ENCODE data around the gene IFNA17.
"Not testable (repeated sequence)": the region's sequence is repeated elsewhere in the genome, so short reads cannot be mapped to it uniquely, and the experiment has no call there.

IFNA17 gene

DNA sequence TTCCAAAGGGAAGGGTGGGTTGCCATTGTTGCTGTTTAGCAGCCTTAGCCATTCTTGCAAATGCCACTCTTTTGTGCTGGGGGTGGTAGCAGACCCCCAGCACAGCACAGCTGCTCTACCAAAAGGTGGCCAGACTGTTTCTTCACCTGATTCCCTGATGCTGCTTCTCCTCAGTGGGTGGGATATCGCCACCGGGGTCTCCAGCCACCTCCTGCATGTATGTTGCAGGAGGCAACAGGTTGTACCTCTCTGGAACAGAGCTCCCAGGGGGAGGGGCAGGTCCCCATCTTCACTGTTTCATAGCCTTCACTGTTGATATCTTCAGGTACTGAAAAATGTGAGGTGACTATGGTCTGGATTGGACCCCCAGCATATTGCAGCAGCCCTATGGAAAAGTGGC, 17.2 kb downstream of the IFNA17 start:
- not testable (repeated sequence) for DNase-seq (ENCODE audit: low spot score)

DNA sequence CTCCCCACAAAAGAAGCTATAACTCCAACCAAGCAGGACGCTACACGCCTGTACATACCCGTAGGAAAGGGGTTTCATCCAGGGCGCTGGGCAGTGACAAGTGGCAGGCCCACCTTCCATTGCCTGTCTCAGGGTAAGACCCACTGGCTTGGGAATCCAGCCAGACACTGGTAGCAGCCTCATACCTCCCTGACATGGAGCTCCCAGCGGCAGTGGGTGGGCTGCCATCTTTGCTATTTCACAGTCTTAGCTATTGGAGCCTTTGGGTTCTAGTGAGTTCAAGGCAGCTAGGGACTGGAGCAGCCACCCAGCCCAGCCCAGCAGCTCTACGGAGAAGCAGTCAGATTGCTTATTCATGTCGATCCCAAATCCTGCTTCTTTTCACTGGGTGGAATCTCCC, 17.7 kb downstream of the IFNA17 start:
- DNase-seq (ENCODE audit: low spot score) = no peak

DNA sequence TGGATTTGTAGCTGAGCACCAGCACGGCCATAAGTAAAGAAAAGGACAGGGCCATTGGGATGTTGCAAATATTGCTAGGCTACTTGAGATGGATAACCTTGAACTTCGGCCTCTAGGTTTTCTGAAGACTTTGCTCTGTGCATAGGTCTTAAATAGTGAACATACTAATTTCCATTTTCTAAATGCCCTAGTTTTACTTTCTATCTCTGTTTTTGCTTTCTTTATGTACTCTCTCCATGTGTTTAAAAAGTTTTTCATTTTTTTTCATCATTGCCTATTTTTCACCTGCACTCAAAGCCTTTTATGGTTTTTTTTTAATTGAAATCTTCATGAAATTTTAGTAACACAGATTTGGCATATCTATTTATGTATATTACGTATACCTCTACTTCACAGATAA, 21.0 kb downstream of the IFNA17 start, which contains the start of gene IFNA10:
IFNA10 (minus strand) TSS at position 101 of the 400 bp plus-strand sequence; CDS start at position 55, 46 bp downstream.
- not testable (repeated sequence) for DNase-seq (ENCODE audit: low spot score)

DNA sequence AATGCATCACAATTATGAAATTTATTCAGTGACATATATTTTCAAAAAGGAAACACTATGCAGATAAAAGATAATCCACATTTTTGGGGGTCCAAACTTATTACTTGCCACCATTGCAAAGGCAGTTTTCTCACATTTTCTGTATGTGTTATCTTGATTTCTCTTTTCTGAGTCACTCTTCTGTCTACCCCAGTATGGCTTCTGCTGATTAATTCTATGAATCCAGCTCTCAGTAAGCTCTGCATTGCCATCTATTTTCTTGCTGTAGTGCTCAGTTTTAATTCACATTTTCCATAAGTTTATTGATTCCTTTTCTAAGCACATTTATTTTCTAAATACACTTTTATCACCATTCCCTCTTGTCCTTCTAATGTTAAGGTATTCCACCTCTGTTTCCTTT, 22.8 kb downstream of the IFNA17 start:
- no peak for DNase-seq (ENCODE audit: low spot score)

DNA sequence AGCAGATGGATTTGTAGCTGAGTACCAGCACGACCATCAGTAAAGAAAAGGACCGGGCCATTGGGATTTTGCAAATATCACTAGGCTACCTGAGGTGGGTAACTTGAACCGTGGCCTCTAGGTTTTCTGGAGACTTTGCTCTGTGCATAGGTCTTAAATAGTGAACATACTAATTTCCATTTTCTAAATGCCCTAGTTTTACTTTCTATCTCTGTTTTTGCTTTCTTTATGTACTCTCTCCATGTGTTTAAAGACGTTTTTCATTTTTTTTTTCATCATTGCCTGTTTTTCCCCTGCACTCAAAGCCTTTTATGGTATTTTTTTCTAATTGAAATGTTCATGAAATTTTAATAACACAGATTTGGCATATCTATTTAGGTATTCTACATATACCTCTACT, 25.9 kb downstream of the IFNA17 start, which contains the start of gene IFNA7:
IFNA7 (minus strand) TSS at position 101 of the 400 bp plus-strand sequence; CDS start at position 61, 40 bp downstream.
- not testable (repeated sequence) for DNase-seq (ENCODE audit: low spot score)

DNA sequence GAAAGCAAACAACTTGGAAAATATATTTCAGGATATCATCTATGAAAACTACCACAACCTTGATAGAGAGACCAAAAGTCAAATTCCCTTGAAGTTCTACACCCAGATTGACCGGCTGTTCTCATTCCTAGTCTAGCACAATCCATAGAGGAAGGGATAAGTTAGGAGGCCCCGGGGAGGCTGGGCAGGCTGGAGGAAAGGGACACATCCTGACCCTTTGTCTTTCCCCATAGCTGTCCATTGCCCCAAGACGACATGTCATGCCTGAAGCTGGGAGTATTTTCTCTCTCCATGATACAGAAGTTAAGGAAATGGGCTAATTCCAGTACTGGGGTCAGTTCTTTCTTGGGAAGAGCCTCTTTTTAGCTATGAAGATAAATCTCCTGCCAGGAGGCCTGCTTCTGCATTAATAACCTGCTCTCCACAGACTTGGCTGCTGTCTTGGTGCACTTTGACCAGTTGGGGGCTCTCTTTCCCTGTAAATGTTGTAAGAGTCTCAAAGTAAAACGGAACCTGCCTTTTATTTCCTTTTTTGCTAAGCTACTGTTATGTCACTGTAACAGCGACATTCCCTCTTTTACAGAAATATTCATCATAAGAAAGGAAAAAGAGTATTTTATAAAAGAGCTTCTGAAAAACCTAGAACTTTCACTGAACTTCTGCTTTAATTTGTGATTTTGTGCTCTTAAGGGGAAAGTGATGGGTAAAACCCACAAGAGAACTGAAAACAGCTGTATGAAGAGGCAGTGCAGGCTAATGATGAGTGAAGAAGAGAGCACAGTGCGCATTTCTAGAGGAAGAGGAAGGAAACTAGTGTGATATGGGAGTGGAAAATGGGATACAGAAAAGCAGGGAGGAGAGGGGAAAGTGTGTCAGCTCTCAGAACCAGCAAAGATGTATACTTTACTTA, 32.9 kb downstream of the IFNA17 start:
- DNase-seq (ENCODE audit: low spot score) = peak; percentile 8

DNA sequence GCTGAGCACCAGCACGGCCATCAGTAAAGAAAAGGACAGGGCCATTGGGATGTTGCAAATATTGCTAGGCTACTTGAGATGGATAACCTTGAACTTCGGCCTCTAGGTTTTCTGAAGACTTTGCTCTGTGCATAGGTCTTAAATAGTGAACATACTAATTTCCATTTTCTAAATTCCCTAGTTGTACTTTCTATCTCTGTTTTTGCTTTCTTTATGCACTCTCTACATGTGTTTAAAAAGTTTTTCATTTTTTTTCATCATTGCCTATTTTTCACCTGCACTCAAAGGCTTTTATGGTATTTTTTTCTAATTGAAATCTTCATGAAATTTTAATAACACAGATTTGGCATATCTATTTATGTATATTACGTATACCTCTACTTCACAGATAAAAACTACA, 40.5 kb downstream of the IFNA17 start, which contains the start of gene IFNA4:
IFNA4 (minus strand) TSS at position 101 of the 400 bp plus-strand sequence; CDS start at position 45, 56 bp downstream.
- not testable (repeated sequence) for DNase-seq (ENCODE audit: low spot score)

DNA sequence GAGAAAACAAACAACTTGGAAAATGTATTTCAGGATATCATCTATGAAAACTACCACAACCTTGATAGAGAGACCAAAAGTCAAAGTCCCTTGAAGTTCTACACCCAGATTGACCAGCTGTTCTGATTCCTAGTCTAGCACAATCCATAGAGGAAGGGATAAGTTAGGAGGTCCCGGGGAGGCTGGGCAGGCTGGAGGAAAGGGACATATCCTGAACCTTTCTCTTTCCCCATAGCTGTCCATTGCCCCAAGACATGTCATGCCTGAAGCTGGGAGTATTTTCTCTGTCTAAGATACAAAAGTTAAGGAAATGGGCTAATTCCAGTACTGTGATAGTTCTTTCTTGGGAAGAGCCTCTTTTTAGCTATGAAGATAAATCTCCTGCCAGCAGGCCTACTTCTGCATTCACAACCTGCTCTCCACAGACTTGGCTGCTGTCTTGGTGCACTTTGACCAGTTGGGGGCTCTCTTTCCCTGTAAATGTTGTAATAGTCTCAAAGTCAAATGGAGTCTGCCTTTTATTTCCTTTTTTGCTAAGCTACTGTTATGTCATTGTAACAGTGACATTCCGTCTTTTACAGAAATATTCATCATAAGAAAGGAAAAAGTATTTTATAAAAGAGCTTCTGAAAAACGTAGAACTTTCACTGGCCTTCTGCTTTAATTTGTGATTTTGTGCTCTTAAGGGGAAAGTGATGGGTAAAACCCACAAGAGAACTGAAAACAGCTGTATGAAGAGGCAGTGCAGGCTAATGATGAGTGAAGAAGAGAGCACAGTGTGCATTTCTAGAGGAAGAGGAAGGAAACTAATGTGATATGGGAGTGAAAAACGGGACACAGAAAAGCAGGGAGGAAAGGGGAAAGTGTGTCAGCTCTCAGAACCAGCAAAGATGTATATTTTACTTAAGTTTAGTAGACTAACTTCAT, 44.9 kb downstream of the IFNA17 start:
- DNase-seq (ENCODE audit: low spot score) = not testable (repeated sequence)
